UCSD-AML1 (cell line): ENCODE data around the gene GRIP2.
A peak's percentile ranks its signal among the peaks of the same experiment; 100 is the strongest.

Experiments used
- DNase-seq: peaks from one replicate; lab custom pipeline; 2025; ENCODE audit not compliant: unreplicated experiment; lab: John Stamatoyannopoulos, UW

Gene GRIP2

GRCh38 chr3:14470461-14470860, 69.7 kb downstream of the GRIP2 start:
- no peak for DNase-seq

GRCh38 chr3:14468621-14468981, 71.5 kb downstream of the GRIP2 start:
- no peak for DNase-seq

- peak; percentile 22 for DNase-seq
Measured at GRCh38 chr3:14467814-14468620, 72.1 kb downstream of the GRIP2 start.

- DNase-seq = no peak
Measured at GRCh38 chr3:14466179-14466903, 73.8 kb downstream of the GRIP2 start.

- no peak for DNase-seq
Measured at GRCh38 chr3:14465425-14465824, 74.7 kb downstream of the GRIP2 start.

GRCh38 chr3:14464521-14464920, 75.6 kb downstream of the GRIP2 start:
- DNase-seq = no peak

- DNase-seq = no peak
Measured at GRCh38 chr3:14464141-14464465, 76.0 kb downstream of the GRIP2 start.

GRCh38 chr3:14463330-14464140, 76.6 kb downstream of the GRIP2 start:
- DNase-seq = no peak

- DNase-seq = no peak
Measured at GRCh38 chr3:14462738-14463137, 77.4 kb downstream of the GRIP2 start.

- DNase-seq = peak; percentile 72
Measured at GRCh38 chr3:14461748-14462324, 78.3 kb downstream of the GRIP2 start.

- DNase-seq = no peak
Measured at GRCh38 chr3:14461006-14461747, 79.0 kb downstream of the GRIP2 start.

GRCh38 chr3:14460342-14461005, 79.7 kb downstream of the GRIP2 start:
- DNase-seq = peak; percentile 23

- DNase-seq = no peak
Measured at GRCh38 chr3:14459787-14460186, 80.4 kb downstream of the GRIP2 start.

- DNase-seq = no peak
Measured at GRCh38 chr3:14459384-14459783, 80.8 kb downstream of the GRIP2 start.

- DNase-seq = no peak
Measured at GRCh38 chr3:14458434-14459275, 81.5 kb downstream of the GRIP2 start.

- no peak for DNase-seq
Measured at GRCh38 chr3:14457999-14458398, 82.1 kb downstream of the GRIP2 start.

- DNase-seq = no peak
Measured at GRCh38 chr3:14457481-14457880, 82.7 kb downstream of the GRIP2 start.

- no peak for DNase-seq
Measured at GRCh38 chr3:14456794-14457193, 83.3 kb downstream of the GRIP2 start.

- no peak for DNase-seq
Measured at GRCh38 chr3:14455571-14456317, 84.4 kb downstream of the GRIP2 start.
